HG03139 (cell line): Measurements from ENCODE around the gene HSPG2.

Experiments
- ATAC-seq: cut with Tn5 transposase; IDR thresholded peaks from one replicate; pipeline ENCODE4 v1.9.1; 2021; ENCODE audit not compliant: unreplicated experiment

The HSPG2 gene

GRCh38 chr1:21774835-21775549, 162.1 kb downstream of the HSPG2 start:
- no peak for ATAC-seq

DNA sequence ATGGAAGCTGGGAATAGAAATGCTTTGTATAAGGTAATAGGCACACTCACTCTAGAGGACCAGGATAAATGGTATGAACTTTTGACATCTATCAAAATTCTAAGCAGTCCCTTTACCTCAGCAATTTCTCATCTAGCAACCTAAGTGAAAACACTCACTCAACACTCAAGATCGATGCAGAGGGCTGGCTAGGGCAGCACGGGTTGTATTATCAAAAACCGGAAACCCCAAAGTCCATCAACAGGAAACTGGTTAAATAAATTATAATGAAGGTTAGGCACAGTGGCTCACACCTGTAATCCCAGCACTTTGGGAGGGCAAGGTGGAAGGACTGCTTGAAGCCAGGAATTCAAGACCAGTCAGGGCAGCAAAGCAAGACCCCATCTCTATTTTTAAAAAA, 163.5 kb downstream of the HSPG2 start:
- ATAC-seq = no peak
